Fibroblast of gingiva (primary cell): ENCODE data around the gene ADA.
A peak's percentile ranks its signal among the peaks of the same experiment; 100 is the strongest.
"Not testable (repeated sequence)": the region's sequence is repeated elsewhere in the genome, so short reads cannot be mapped to it uniquely, and the experiment has no call there.

ENCODE experiments used
- DNase-seq: peaks from one replicate; pipeline ENCODE4 v3.0.0-alpha.2; 2011; ENCODE audit warnings: low read depth

The ADA gene

GRCh38 chr20:44651684-44652423, at the start of gene ADA:
TSS of gene ADA (minus strand) at chr20:44651699. CDS start at chr20:44651607, 92 bp downstream.
- peak; percentile 35 for DNase-seq

DNA sequence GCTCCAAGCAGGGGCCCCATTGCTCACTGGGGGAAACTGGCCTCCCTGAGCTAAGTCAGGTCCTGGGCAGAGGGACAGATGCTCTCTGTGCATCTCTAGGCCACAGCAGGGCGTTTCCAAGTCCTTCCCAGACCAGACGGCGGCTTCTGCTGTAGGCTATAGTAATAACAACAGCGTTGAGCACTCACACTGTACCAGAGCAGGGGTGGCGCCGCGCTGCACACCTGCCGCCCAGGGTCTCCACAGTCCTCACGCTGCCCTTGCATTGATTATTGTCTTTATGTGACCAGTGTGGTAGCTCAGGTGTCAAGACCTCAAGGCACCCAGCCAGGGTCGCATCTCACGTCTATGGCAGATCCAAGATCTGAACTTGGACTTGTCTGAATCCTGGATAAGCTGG, 48.8 kb upstream of the ADA start:
- no peak for DNase-seq

- no peak for DNase-seq
Observed at GRCh38 chr20:44698351-44698750, 46.9 kb upstream of the ADA start.

- DNase-seq = not testable (repeated sequence)
Observed at GRCh38 chr20:44697041-44697440, 45.5 kb upstream of the ADA start.

- DNase-seq = no peak
Observed at GRCh38 chr20:44696315-44696714, 44.8 kb upstream of the ADA start.

DNA sequence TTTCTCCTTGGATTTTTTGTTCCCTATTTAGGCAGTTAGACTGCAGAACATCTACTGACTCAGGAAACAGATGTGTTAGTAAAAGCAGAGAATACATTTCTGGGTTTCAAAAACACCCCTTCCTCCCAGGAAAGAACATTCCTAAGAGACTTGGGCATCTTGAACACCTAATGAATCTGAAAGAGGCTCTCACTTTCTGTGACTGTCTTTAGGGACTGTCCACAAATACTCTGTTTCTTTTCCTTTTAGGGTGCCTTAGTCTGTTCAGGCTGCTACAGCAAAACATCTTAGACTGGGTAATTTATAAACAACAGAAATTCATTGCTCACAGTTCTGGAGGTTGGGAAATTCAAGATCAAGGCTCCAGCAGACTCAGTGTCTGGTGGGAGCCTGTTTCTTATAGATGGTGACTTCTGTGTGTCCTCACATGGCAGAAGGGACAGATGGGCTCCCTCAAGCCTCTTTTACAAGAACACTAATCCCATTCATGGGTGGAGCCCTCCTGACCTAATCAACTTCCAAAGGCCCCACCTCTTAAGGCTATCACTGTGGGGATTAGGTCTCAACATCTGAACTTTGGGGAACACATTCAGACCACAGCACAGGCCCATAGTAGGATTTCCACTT, 44.3 kb upstream of the ADA start:
- DNase-seq = peak; percentile 78

DNA sequence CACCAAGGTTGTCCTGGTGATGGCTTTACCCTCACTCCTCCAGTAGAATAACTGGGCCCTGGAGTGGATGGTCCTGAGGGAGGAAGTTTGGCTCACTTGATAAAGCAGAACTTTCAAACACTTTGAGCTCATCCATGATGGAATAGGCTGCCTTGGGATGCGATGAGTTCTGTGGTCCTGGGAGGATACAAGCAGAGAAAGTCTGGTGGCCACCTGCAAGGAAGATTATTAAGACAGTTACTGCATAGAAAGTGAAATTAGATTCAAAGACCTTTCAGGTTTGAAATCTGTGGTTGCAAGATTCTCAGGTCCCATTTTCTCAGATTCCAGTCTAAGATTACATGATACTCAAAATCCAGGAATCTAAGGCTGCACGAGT, 43.8 kb upstream of the ADA start:
- DNase-seq = no peak

DNA sequence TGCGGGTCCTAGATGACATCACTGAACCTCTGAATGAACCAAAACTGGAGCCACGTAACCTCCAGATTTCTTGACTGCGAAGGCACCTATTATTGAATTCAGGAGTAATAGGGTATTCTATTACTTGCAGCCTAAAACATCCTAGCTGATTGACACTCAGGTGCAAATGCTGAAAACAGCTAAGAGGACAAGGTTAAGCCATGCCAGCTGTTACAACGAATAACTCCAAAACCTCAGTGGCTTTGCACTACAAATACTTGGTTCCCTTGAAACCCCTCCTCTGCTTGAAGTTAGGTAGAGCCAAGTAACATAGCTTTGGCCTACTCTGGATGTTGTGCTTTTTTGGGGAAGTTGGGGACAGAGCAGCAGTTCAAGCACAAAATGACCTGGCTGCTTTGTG, 42.7 kb upstream of the ADA start:
- no peak for DNase-seq

DNA sequence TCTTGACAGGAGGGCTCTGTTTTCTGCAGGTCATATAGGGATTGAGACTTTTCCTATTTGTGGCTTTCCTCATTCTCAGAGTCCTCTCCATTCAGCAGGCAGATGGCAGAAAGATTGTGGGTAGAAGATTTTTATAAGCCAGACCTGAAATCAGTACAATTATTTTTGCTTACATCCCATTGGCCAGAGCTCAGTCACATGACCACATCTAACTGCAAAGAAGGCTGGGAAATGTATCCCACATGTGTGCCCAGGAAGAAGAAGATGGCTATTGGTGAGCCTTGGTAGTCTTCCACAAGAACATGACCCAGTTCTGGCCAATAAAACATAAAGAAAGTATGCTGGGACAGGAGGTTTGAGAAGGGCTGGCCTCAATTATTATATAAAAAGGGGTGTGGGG, 42.1 kb upstream of the ADA start:
- no peak for DNase-seq

DNA sequence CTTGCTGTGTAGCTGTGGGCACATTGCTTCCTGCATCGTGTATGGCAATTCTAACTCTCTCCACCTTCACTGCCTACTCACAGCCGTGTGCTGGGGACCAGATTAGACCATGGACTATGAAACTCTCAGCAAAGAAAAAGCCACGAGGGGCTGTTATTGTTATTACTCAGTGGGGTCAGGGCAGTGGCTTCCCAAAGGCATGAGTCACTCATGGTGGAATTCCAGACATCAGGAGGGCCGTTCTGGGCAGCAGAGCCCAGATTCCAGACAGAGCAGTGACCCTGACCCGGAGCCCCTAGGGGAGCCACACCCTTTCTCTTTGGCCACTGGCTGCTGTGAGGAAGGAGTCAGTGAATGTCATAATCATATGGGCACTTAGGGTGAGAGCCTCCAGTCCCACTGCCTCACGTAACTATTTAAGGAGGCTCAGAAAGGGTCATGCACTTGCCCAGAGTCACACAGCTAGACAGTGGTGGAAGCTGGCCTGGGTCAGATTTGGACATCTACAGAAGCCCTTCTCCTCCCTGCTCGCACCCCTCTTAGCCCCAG, 41.5 kb upstream of the ADA start:
- DNase-seq = peak; percentile 97

GRCh38 chr20:44691424-44692423, 40.2 kb upstream of the ADA start:
- peak; percentile 96 for DNase-seq

GRCh38 chr20:44690781-44691423, 39.4 kb upstream of the ADA start:
- DNase-seq = no peak

- no peak for DNase-seq
Observed at GRCh38 chr20:44689809-44690208, 38.3 kb upstream of the ADA start.

GRCh38 chr20:44688053-44688625, 36.6 kb upstream of the ADA start:
- no peak for DNase-seq

GRCh38 chr20:44686934-44687333, 35.4 kb upstream of the ADA start:
- no peak for DNase-seq

DNA sequence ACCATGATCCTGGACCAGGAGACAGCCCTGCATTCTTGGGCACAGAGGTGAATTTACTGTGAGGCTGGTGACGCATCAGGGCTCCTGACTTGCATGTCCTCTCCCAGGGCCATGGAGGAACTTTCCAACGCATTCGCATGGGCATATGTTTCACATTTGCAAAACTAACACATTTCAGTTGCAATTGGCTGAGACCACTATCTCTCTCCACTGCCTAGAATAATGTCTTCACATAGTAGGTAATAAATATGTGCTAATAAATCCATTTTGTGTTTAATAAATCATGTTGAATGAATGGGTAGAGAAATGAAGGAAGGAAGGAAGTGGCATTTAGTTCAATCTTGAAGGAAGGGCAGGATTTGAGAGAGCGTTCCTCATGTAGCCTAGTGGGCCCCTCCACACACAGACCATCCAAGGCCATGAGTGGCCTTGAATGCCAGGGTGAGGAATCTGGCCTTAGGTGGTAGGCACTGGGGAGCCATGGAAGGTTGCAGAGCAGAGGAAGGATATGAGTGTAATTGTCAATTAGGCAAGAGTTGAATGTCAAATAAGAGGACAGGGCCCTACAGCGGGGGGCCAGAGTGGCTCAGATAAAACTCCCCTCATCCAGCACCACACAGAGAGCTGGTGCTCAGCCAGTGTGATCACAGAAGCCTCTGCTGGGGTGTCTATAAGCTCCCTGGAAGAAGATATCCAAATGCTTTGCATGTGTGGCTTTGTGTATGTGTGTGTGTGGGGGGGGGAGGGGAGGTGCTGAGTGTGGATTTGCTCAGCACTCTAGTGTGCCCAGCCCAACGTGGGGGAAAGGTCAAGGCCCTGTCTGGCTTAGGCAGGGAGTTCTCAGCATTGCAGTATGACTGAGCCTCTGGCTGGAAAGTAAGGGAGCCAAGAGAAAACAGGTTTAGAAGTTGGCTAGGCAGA, 32.8 kb upstream of the ADA start:
- no peak for DNase-seq

DNA sequence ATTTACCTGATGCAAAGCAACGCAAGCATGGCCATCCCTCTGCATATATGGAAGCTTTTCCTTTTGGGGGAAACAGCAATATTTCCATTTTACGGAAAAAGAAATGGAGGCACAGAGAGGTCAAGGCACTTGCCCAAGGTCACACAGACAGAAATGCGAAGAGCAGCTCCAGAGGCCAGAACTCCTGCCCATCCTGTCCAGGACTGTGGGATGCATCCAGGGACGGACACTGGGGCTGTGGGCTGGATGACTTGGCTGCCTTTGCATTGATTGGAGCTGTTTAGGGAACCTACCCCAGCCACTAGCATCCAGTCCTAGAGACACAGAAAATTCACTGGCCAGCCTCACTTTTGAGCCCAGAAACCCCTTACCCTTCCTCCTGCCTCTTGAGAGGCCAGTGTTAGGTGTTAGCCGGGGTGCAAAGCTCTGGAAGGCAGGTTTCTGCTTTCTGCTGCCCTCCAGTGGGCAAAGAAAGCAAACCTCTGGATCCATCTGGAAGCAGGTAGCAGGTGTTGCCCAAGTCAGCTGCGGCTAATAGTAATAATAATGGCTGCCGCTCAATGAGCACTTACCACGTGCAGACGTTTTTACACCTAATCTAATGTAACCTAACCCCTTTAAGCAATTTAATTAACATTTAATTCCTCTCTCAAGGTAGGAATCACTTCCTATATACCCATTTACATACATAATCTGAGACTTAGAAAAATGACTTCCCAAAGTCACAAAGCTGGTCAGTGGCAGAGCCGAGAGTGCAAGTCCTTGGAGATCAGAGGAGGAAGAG, 32.0 kb upstream of the ADA start:
- no peak for DNase-seq

- no peak for DNase-seq
Observed at GRCh38 chr20:44681796-44682566, 30.5 kb upstream of the ADA start.
